Fibroblast of lung (primary cell): ENCODE measurements around the gene AP1S3. TPM values are rescaled to one million over a fixed set of nuclear protein-coding genes. Genes with fewer than 3 reads are reported as not detected.
"Not testable (repeated sequence)": the region's sequence is repeated elsewhere in the genome, so short reads cannot be mapped to it uniquely, and the experiment has no call there.

ENCODE experiments used
- DNase-seq, 2 donors: peaks; one replicate each; pipeline versions ENCODE4 v3.0.0 to v3.0.0-alpha.2; 2010; ENCODE audit warnings: low read depth in 2 of 2
- H2AFZ ChIP-seq: 2 replicates; pipeline ENCODE4 v1.5.1; 2012; ENCODE audit warnings: low read length, control low read depth, inconsistent platforms
- H3K27ac ChIP-seq: 2 replicates; pipeline ENCODE4 v1.5.1; 2011; ENCODE audit warnings: low read length, control low read depth; ENCODE audit not compliant: insufficient read depth
- H3K27me3 ChIP-seq: 2 replicates; pipeline ENCODE4 v1.5.1; 2011; ENCODE audit warnings: mild to moderate bottlenecking, low read length; ENCODE audit not compliant: control insufficient read depth, insufficient read depth
- H3K36me3 ChIP-seq: 2 replicates; pipeline ENCODE4 v1.5.1; 2011; ENCODE audit warnings: low read length; ENCODE audit not compliant: control insufficient read depth, insufficient read depth
- H3K4me1 ChIP-seq: 2 replicates; pipeline ENCODE4 v1.5.1; 2011; ENCODE audit warnings: low read length; ENCODE audit not compliant: control insufficient read depth, insufficient read depth; ENCODE audit errors: extremely low read depth
- H3K4me2 ChIP-seq: 2 replicates; pipeline ENCODE4 v1.5.1; 2011; ENCODE audit warnings: low read length, control low read depth; ENCODE audit not compliant: insufficient read depth; ENCODE audit errors: extremely low read depth
- H3K4me3 ChIP-seq, 4 experiments: fragments of 200-600 bp in 1 of 4; sonication (generic) in 1 of 4; replicated peaks in 1 of 4; 2 replicates each; pipeline ENCODE4 v1.5.1; 2011 to 2016; ENCODE audit warnings: low read length in 4 of 4, low read depth in 3 of 4, mild to moderate bottlenecking in 3 of 4, control low read depth in 2 of 4, inconsistent platforms in 1 of 4, mixed read lengths in 1 of 4; ENCODE audit not compliant: insufficient read depth in 1 of 4; ENCODE audit errors: control extremely low read depth in 1 of 4
- H3K79me2 ChIP-seq: 2 replicates; pipeline ENCODE4 v1.5.1; 2012; ENCODE audit warnings: mild to moderate bottlenecking, low read length, inconsistent platforms; ENCODE audit not compliant: control insufficient read depth, insufficient read depth
- H3K9ac ChIP-seq: 2 replicates; pipeline ENCODE4 v1.5.1; 2011; ENCODE audit warnings: mild to moderate bottlenecking, low read length, control low read depth; ENCODE audit not compliant: insufficient read depth
- H3K9me3 ChIP-seq: 2 replicates; pipeline ENCODE4 v1.5.1; 2012; ENCODE audit warnings: low read depth, low read length; ENCODE audit not compliant: control insufficient read depth, insufficient read depth
- H4K20me1 ChIP-seq: 2 replicates; pipeline ENCODE4 v1.5.1; 2011; ENCODE audit warnings: low read length; ENCODE audit not compliant: control insufficient read depth, insufficient read depth; ENCODE audit errors: extremely low read depth
- EZH2 ChIP-seq: IDR thresholded peaks from 2 replicates; pipeline ENCODE4 v1.5.1; 2012; ENCODE audit warnings: low read length, control low read depth, mild to moderate bottlenecking; ENCODE audit errors: missing control alignments
- polyA plus RNA-seq, 2 donors: library from polyadenylated mRNA; depleted of rRNA in 1 of 2; stranded (reverse) in 1 of 2; unstranded in 1 of 2; fragments of >200 nt; gene quantifications; 2 replicates each; pipeline ENCODE4 v1.2.1, GENCODE V29; 2011 to 2012; ENCODE audit warnings: missing spikeins in 1 of 2
- total RNA-seq: library from RNA; depleted of rRNA; stranded (reverse); fragments of >200 nt; gene quantifications from 2 replicates; pipeline ENCODE4 v1.2.1, GENCODE V29; 2014
- TF ChIP-seq, protein P1 (sequence below), 2 donors: IDR thresholded peaks in 1 of 2; conservative IDR thresholded peaks in 1 of 2; 1 replicate in 1 of 2; 2 replicates in 1 of 2; pipeline ENCODE4 v1.5.1; 2011 to 2012; ENCODE audit warnings: low read length in 2 of 2, control low read depth in 1 of 2, inconsistent platforms in 1 of 2, low read depth in 1 of 2, mild to moderate bottlenecking in 1 of 2

AP1S3 gene
- total and polyA plus RNA-seq, 2 donors (not counting 1 experiment from before 2014, with no cell fraction given), result 2.9 to 3.3 TPM

DNA sequence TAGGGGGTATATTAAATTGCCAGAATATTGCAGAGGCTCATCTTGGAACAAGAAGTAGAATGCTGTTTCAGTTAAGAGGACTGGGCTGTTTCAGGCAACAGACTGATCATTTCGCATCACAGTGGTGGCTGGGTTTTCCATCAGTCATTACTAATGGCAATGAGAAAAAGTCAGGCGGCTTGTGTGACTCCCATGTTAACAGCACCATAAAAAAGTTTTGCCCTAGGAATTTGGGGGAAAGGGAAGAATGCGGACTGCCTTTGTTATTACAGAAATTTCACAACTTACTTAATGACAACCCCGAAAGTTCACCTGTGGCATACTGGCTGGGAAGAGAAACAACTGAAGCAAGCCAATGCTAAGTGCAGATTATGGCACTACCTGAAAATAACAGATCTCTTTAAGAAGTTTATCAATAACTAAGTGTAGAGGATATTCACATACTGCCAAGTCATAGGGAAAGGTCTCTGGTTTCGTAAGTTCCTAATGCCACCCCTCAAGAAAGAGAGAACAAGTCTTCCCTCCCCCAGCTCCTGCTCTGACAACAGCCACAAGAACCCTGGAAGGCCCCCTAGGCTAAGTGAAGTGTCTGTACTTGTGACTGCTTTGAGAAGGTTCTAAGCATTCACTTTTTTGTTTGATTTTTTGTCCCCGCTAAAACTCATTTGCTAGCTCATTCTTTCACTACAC is 40.5 kb upstream of the AP1S3 start:
- Histone ChIP-seq H3K9me3 (no peaks in the 10 kb centered on the region), H3K79me2 (no peaks in the 10 kb centered on the region), H3K4me2 (no peak overlapping the region), H2AFZ (no peak overlapping the region), H3K27me3 (no peaks in the 10 kb centered on the region), H4K20me1 (no peaks in the 10 kb centered on the region), H3K27ac (no peak overlapping the region), H3K9ac (no peak overlapping the region), H3K4me1 (no peaks in the 10 kb centered on the region), H3K36me3 (peaks cover 7% of the 10 kb centered on the region), H3K4me3 (no peak overlapping the region)
- no peak for DNase-seq
- no peak for TF ChIP-seq EZH2
- TF ChIP-seq, protein P1, sequence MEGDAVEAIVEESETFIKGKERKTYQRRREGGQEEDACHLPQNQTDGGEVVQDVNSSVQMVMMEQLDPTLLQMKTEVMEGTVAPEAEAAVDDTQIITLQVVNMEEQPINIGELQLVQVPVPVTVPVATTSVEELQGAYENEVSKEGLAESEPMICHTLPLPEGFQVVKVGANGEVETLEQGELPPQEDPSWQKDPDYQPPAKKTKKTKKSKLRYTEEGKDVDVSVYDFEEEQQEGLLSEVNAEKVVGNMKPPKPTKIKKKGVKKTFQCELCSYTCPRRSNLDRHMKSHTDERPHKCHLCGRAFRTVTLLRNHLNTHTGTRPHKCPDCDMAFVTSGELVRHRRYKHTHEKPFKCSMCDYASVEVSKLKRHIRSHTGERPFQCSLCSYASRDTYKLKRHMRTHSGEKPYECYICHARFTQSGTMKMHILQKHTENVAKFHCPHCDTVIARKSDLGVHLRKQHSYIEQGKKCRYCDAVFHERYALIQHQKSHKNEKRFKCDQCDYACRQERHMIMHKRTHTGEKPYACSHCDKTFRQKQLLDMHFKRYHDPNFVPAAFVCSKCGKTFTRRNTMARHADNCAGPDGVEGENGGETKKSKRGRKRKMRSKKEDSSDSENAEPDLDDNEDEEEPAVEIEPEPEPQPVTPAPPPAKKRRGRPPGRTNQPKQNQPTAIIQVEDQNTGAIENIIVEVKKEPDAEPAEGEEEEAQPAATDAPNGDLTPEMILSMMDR (conservative IDR thresholded peaks at IDR 0.05 in 1 of 2, IDR thresholded peaks at IDR 0.05 in 1 of 2; ENCODE audit: low read depth in 1 of 2, low read length in 2 of 2), result no peak

DNA sequence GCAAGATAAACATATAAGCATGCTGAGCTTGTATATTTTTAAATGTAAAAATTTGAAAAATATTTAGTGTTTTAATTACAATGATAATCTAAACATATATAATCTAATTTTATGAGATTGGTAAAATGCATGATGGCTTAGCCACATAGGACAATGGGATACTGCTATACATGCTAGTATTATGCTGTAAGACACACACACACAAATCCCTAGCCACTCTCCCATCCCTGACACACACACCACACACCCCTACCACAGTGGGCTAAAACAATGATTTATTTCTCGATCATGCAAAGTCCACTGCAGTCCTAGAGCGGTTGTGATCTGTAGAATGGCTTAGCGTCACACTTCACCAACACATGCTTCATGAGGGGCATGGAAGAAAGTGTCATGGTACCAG is 36.3 kb upstream of the AP1S3 start:
- DNase-seq, result no peak
- Histone ChIP-seq H3K36me3 (peaks cover 2% of the 10 kb centered on the region), H3K9ac (no peak overlapping the region), H3K4me1 (no peaks in the 10 kb centered on the region), H3K27me3 (no peaks in the 10 kb centered on the region), H4K20me1 (no peaks in the 10 kb centered on the region), H3K27ac (no peak overlapping the region), H3K9me3 (no peaks in the 10 kb centered on the region), H3K79me2 (no peaks in the 10 kb centered on the region), H3K4me3 (no peak overlapping the region), H3K4me2 (no peak overlapping the region), H2AFZ (no peak overlapping the region)
- TF ChIP-seq, protein P1 (conservative IDR thresholded peaks at IDR 0.05 in 1 of 2, IDR thresholded peaks at IDR 0.05 in 1 of 2; ENCODE audit: low read depth in 1 of 2, low read length in 2 of 2), result no peak
- no peak for TF ChIP-seq EZH2

DNA sequence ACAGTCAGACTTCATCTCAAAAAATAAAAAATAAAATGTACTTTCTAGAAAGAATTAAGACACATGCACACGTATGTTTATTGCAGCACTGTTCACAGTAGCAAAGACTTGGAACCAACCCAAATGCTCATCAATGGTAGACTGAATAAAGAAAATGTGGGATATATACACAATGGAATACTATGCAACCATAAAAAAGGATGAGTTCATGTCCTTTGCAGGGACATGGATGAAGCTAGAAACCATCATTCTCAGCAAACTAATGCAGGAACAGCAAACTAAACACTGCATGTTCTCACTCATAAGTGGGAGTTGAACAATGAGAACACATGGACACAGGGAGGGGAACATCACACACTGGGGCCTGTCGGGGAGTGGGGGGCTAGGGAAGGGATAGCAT is 35.4 kb upstream of the AP1S3 start:
- H4K20me1 ChIP-seq, H3K79me2 ChIP-seq, H3K36me3 ChIP-seq, H3K9me3 ChIP-seq, H3K9ac ChIP-seq, H3K27ac ChIP-seq, H3K4me1 ChIP-seq, H2AFZ ChIP-seq, DNase-seq, H3K4me2 ChIP-seq, H3K4me3 ChIP-seq, H3K27me3 ChIP-seq: not testable (repeated sequence)

DNA sequence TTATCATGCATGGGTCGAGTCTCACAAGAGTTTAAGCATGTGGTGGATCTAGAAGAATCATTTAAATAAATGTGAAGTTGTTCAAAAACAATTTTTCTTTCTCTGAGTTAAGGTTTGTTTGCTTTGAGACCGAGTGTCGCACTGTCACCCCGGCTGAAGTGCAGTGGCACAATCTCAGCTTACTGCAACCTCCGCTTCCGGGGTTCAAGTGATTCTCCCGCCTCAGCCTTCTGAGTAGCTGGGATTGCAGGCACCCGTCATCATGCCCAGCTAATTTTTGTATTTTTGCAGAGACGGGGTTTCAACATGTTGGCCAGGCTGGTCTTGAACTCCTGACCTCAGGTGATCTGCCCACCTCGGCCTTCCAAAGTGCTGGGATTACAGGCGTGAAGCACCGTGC is 34.3 kb upstream of the AP1S3 start:
- H3K9ac ChIP-seq, H2AFZ ChIP-seq: not testable (repeated sequence)

More for the DNA sequence above, 34.3 kb upstream of the AP1S3 start:
- not testable (repeated sequence) for H3K4me3 ChIP-seq, H3K27ac ChIP-seq, H4K20me1 ChIP-seq, H3K4me1 ChIP-seq, H3K4me2 ChIP-seq, H3K79me2 ChIP-seq, DNase-seq, H3K27me3 ChIP-seq, H3K9me3 ChIP-seq, H3K36me3 ChIP-seq
